Activated naive CD8-positive, alpha-beta T cell treated with anti-CD3 and anti-CD28 coated beads for 36 hours (primary cell): Measurements from ENCODE around the gene NPC1. TPM values are rescaled to one million over a fixed set of nuclear protein-coding genes. Genes with fewer than 3 reads are reported as not detected.
A peak's percentile ranks its signal among the peaks of the same experiment; 100 is the strongest.
"Not testable (repeated sequence)": the region's sequence is repeated elsewhere in the genome, so short reads cannot be mapped to it uniquely, and the experiment has no call there.

Source experiments
- DNase-seq: peaks from one replicate; pipeline ENCODE4 v3.0.0; 2021
- H3K27ac Mint-ChIP-seq: one replicate; pipeline ENCODE4 v1.8.0; 2022; ENCODE audit warnings: mild to moderate bottlenecking, moderate library complexity, mixed read lengths
- H3K27me3 Mint-ChIP-seq: one replicate; pipeline ENCODE4 v1.8.0; 2022; ENCODE audit warnings: mild to moderate bottlenecking, mixed read lengths
- H3K36me3 Mint-ChIP-seq: one replicate; pipeline ENCODE4 v1.8.0; 2021; ENCODE audit warnings: mild to moderate bottlenecking, mixed read lengths
- H3K4me1 Mint-ChIP-seq: one replicate; pipeline ENCODE4 v1.8.0; 2021; ENCODE audit warnings: mixed read lengths
- H3K4me3 Mint-ChIP-seq: one replicate; pipeline ENCODE4 v1.8.0; 2022; ENCODE audit warnings: mild to moderate bottlenecking, moderate library complexity, mixed read lengths
- H3K9me3 Mint-ChIP-seq: one replicate; pipeline ENCODE4 v1.8.0; 2022; ENCODE audit warnings: mixed read lengths
- total RNA-seq, 2 experiments: library from RNA; stranded (reverse); gene quantifications; one replicate each; pipeline ENCODE4 v1.2.3, GENCODE V29; 2021

Gene NPC1
- total RNA-seq, 2 experiments from 2014 or later, result 19.7 to 22.3 TPM

GRCh38 chr18:23588836-23589560 is 2.7 kb upstream of the NPC1 start:
- no peak overlapping the region for H3K27ac Mint-ChIP-seq
- DNase-seq, result no peak
- H3K36me3 Mint-ChIP-seq, result peaks cover 9% of the 10 kb centered on the region
- H3K4me1 Mint-ChIP-seq, result peaks cover 19% of the 10 kb centered on the region
- H3K4me3 Mint-ChIP-seq, result no peak overlapping the region
- H3K9me3 Mint-ChIP-seq, result no peaks in the 10 kb centered on the region
- peaks cover 4% of the 10 kb centered on the region for H3K27me3 Mint-ChIP-seq

- Mint-ChIP-seq H3K9me3 (no peaks in the 10 kb centered on the region), H3K27ac (peak overlapping the region; percentile 96), H3K36me3 (peaks cover 12% of the 10 kb centered on the region), H3K4me3 (peak overlapping the region; percentile 93), H3K27me3 (peaks cover 4% of the 10 kb centered on the region), H3K4me1 (peaks cover 29% of the 10 kb centered on the region)
- no peak for DNase-seq
Measured at GRCh38 chr18:23587220-23587642, 925 bp upstream of the NPC1 start.

- Mint-ChIP-seq H3K4me3 (peak overlapping the region; percentile 93), H3K36me3 (peaks cover 16% of the 10 kb centered on the region), H3K27me3 (peaks cover 4% of the 10 kb centered on the region), H3K4me1 (peaks cover 35% of the 10 kb centered on the region), H3K9me3 (no peaks in the 10 kb centered on the region), H3K27ac (peak overlapping the region; percentile 88)
- DNase-seq, result no peak
Measured at GRCh38 chr18:23585897-23586248, 433 bp downstream of the NPC1 start.

- Mint-ChIP-seq H3K4me3 (peak overlapping the region; percentile 93), H3K27ac (peak overlapping the region; percentile 88), H3K27me3 (peaks cover 4% of the 10 kb centered on the region), H3K9me3 (no peaks in the 10 kb centered on the region), H3K36me3 (peaks cover 16% of the 10 kb centered on the region), H3K4me1 (peaks cover 35% of the 10 kb centered on the region)
- DNase-seq, result peak; percentile 16
Measured at GRCh38 chr18:23585007-23585871, 1.1 kb downstream of the NPC1 start.

GRCh38 chr18:23584019-23584983 is 2.0 kb downstream of the NPC1 start:
- peaks cover 37% of the 10 kb centered on the region for H3K4me1 Mint-ChIP-seq
- peak overlapping the region; percentile 32 for H3K4me3 Mint-ChIP-seq

GRCh38 chr18:23583071-23583865 is 3.0 kb downstream of the NPC1 start:
- Mint-ChIP-seq H3K27ac (no peak overlapping the region), H3K4me3 (no peak overlapping the region), H3K4me1 (peaks cover 41% of the 10 kb centered on the region), H3K9me3 (no peaks in the 10 kb centered on the region), H3K36me3 (peaks cover 20% of the 10 kb centered on the region), H3K27me3 (peaks cover 4% of the 10 kb centered on the region)
- DNase-seq, result no peak

More at GRCh38 chr18:23584019-23584983, 2.0 kb downstream of the NPC1 start:
- H3K36me3 Mint-ChIP-seq, result peaks cover 16% of the 10 kb centered on the region
- H3K27ac Mint-ChIP-seq, result no peak overlapping the region
- DNase-seq, result no peak
- H3K27me3 Mint-ChIP-seq, result peaks cover 4% of the 10 kb centered on the region
- H3K9me3 Mint-ChIP-seq, result no peaks in the 10 kb centered on the region

GRCh38 chr18:23580677-23581367 is 5.5 kb downstream of the NPC1 start:
- peaks cover 35% of the 10 kb centered on the region for H3K4me1 Mint-ChIP-seq

GRCh38 chr18:23578891-23579653 is 7.2 kb downstream of the NPC1 start:
- Mint-ChIP-seq H3K9me3 (no peaks in the 10 kb centered on the region), H3K4me1 (peaks cover 35% of the 10 kb centered on the region), H3K36me3 (peaks cover 24% of the 10 kb centered on the region), H3K27me3 (no peaks in the 10 kb centered on the region), H3K4me3 (no peak overlapping the region), H3K27ac (no peak overlapping the region)
- DNase-seq, result no peak

More at GRCh38 chr18:23580677-23581367, 5.5 kb downstream of the NPC1 start:
- DNase-seq, result no peak
- Mint-ChIP-seq H3K4me3 (no peak overlapping the region), H3K9me3 (no peaks in the 10 kb centered on the region), H3K27ac (no peak overlapping the region), H3K36me3 (peaks cover 30% of the 10 kb centered on the region), H3K27me3 (no peaks in the 10 kb centered on the region)

GRCh38 chr18:23578067-23578701 is 8.1 kb downstream of the NPC1 start:
- DNase-seq, result no peak
- Mint-ChIP-seq H3K36me3 (peaks cover 21% of the 10 kb centered on the region), H3K27ac (no peak overlapping the region), H3K4me1 (peaks cover 36% of the 10 kb centered on the region), H3K9me3 (no peaks in the 10 kb centered on the region), H3K4me3 (no peak overlapping the region), H3K27me3 (no peaks in the 10 kb centered on the region)

GRCh38 chr18:23577521-23577920 is 8.8 kb downstream of the NPC1 start:
- H3K36me3 Mint-ChIP-seq, result peaks cover 22% of the 10 kb centered on the region

GRCh38 chr18:23575309-23575651 is 11.0 kb downstream of the NPC1 start:
- no peak overlapping the region for H3K4me3 Mint-ChIP-seq
- no peak overlapping the region for H3K27ac Mint-ChIP-seq
- peaks cover 30% of the 10 kb centered on the region for H3K4me1 Mint-ChIP-seq
- H3K36me3 Mint-ChIP-seq, result peaks cover 28% of the 10 kb centered on the region
- H3K9me3 Mint-ChIP-seq, result no peaks in the 10 kb centered on the region
- H3K27me3 Mint-ChIP-seq, result no peaks in the 10 kb centered on the region
- no peak for DNase-seq

More at GRCh38 chr18:23577521-23577920, 8.8 kb downstream of the NPC1 start:
- DNase-seq, H3K9me3 Mint-ChIP-seq, H3K27me3 Mint-ChIP-seq, H3K4me3 Mint-ChIP-seq, H3K27ac Mint-ChIP-seq: not testable (repeated sequence)
- H3K4me1 Mint-ChIP-seq, result peaks cover 34% of the 10 kb centered on the region

GRCh38 chr18:23574611-23575308 is 11.5 kb downstream of the NPC1 start:
- Mint-ChIP-seq H3K36me3 (peaks cover 31% of the 10 kb centered on the region), H3K9me3 (no peaks in the 10 kb centered on the region), H3K4me3 (no peak overlapping the region), H3K27me3 (no peaks in the 10 kb centered on the region), H3K4me1 (peaks cover 28% of the 10 kb centered on the region), H3K27ac (peak overlapping the region; percentile 43)
- no peak for DNase-seq
